HCT116 (cell line): ENCODE data around the gene PIK3CB. TPM values are rescaled to one million over a fixed set of nuclear protein-coding genes. Genes with fewer than 3 reads are reported as not detected.

ENCODE experiments used
- ATAC-seq: fragments of 200-7000 bp; cut with Tn5 transposase; 2 replicates; pipeline ENCODE4 v1.9.1; 2020; ENCODE audit warnings: mild to moderate bottlenecking, moderate library complexity
- BruUV-seq: library from RNA; stranded (reverse); fragments of 400-500 nt; replicated peaks from 2 replicates; lab custom pipeline; 2021; lab: Mats Ljungman, UMichigan
- CTCF ChIA-PET: fragments of 300-600 bp; sonication (Branson Sonifier 250); formaldehyde crosslinking; loops from one replicate; lab custom pipeline; 2021; ENCODE audit warnings: antibody characterized with exemption; lab: Charles Lee
- POLR2A ChIA-PET: fragments of 300-600, 350-600 bp; sonication (Branson Sonifier 250); formaldehyde crosslinking; loops from one replicate; lab custom pipeline; 2021; ENCODE audit warnings: antibody characterized with exemption; lab: Charles Lee
- RAD21 ChIA-PET, 2 experiments: fragments of 300-600 bp; sonication (Branson Sonifier 250); formaldehyde crosslinking; loops; one replicate each; lab custom pipeline; 2023; ENCODE audit warnings: low total read pairs in 2 of 2; ENCODE audit not compliant: uncharacterized antibody in 2 of 2, unreplicated experiment in 2 of 2, low non-redundant PET in 1 of 2; lab: Charles Lee
- DNase-seq: peaks from one replicate; pipeline ENCODE4 v3.0.0-alpha.2; 2010; ENCODE audit warnings: low read depth, low spot score
- H2AFZ ChIP-seq: fragments of 200-600 bp; shearing (Covaris generic), sonication (generic); 2 replicates; pipeline ENCODE4 v1.6.1; 2017; ENCODE audit warnings: low read depth, mixed run types, mixed read lengths, antibody characterized with exemption, low read length; ENCODE audit not compliant: poor library complexity, severe bottlenecking
- H3K27ac ChIP-seq: 2 replicates; pipeline ENCODE4 v1.5.1; 2012; ENCODE audit warnings: low read depth, low read length
- H3K27me3 ChIP-seq: fragments of 200-600 bp; sonication (generic); 2 replicates; pipeline ENCODE4 v1.6.1; 2016; ENCODE audit warnings: mixed run types, low read length, mixed read lengths; ENCODE audit not compliant: insufficient read depth
- H3K36me3 ChIP-seq, 2 experiments: fragments of 200-500 bp in 1 of 2; fragments of 200-600 bp in 1 of 2; sonication (Bioruptor generic) in 1 of 2; sonication (generic) in 1 of 2; 2 replicates each; pipeline versions ENCODE4 v1.5.1 to v1.6.1; 2014 to 2016; ENCODE audit warnings: low read length in 2 of 2, inconsistent platforms in 1 of 2, mixed read lengths in 1 of 2, mixed run types in 1 of 2; ENCODE audit not compliant: insufficient read depth in 2 of 2, control insufficient read depth in 1 of 2
- H3K4me1 ChIP-seq, 2 experiments: fragments of 200-600 bp in 1 of 2; sonication (generic) in 1 of 2; 2 replicates each; pipeline versions ENCODE4 v1.5.1 to v1.6.1; 2012 to 2017; ENCODE audit warnings: low read length in 2 of 2, inconsistent platforms in 1 of 2, mild to moderate bottlenecking in 1 of 2, mixed read lengths in 1 of 2, mixed run types in 1 of 2, moderate library complexity in 1 of 2; ENCODE audit not compliant: insufficient read depth in 2 of 2, control insufficient read depth in 1 of 2
- H3K4me2 ChIP-seq: fragments of 200-600 bp; sonication (generic); 2 replicates; pipeline ENCODE4 v1.6.1; 2017; ENCODE audit warnings: mixed run types, low read length, mixed read lengths
- H3K4me3 ChIP-seq, 2 experiments: fragments of 200-600 bp in 1 of 2; sonication (generic) in 1 of 2; replicated peaks in 1 of 2; 2 replicates each; pipeline ENCODE4 v1.5.1; 2011 to 2016; ENCODE audit warnings: low read length in 2 of 2, control low read depth in 1 of 2, low read depth in 1 of 2, mild to moderate bottlenecking in 1 of 2, mixed read lengths in 1 of 2, mixed run types in 1 of 2
- H3K79me2 ChIP-seq: fragments of 200-600 bp; sonication (generic); 2 replicates; pipeline ENCODE4 v1.6.1; 2017; ENCODE audit warnings: mild to moderate bottlenecking, mixed run types, low read length, moderate library complexity, mixed read lengths; ENCODE audit not compliant: insufficient read depth
- H3K9ac ChIP-seq: fragments of 200-600 bp; sonication (generic); 2 replicates; pipeline ENCODE4 v1.6.1; 2016; ENCODE audit warnings: low read length, mixed read lengths
- H3K9me2 ChIP-seq: fragments of 200-600 bp; sonication (generic), shearing (Covaris generic); 2 replicates; pipeline ENCODE4 v1.6.1; 2017; ENCODE audit warnings: mixed run types, mild to moderate bottlenecking, moderate library complexity; ENCODE audit not compliant: insufficient read depth
- H3K9me3 ChIP-seq, 2 experiments: fragments of 200-500 bp in 1 of 2; fragments of 200-600 bp in 1 of 2; sonication (Bioruptor generic) in 1 of 2; sonication (generic) in 1 of 2; 2 replicates each; pipeline ENCODE4 v1.6.1; 2014 to 2017; ENCODE audit warnings: low read length in 2 of 2, mixed read lengths in 2 of 2, inconsistent platforms in 1 of 2, low read depth in 1 of 2, mild to moderate bottlenecking in 1 of 2, mixed run types in 1 of 2, moderate library complexity in 1 of 2; ENCODE audit not compliant: control insufficient read depth in 1 of 2, insufficient read depth in 1 of 2
- H4K20me1 ChIP-seq: fragments of 200-600 bp; sonication (generic), shearing (Covaris generic); 2 replicates; pipeline ENCODE4 v1.6.1; 2017; ENCODE audit warnings: mixed run types, mild to moderate bottlenecking, moderate library complexity; ENCODE audit not compliant: insufficient read depth
- ELF1 ChIP-seq: IDR thresholded peaks from 2 replicates; pipeline ENCODE4 v1.6.1; 2012; ENCODE audit warnings: low read depth, borderline replicate concordance
- FOSL1 ChIP-seq: IDR thresholded peaks from 2 replicates; pipeline ENCODE4 v1.6.1; 2012; ENCODE audit warnings: low read depth
- RAD21 ChIP-seq: IDR thresholded peaks from 2 replicates; pipeline ENCODE4 v1.6.1; 2012; ENCODE audit warnings: low read depth, mild to moderate bottlenecking
- ZBTB33 ChIP-seq: IDR thresholded peaks from 2 replicates; pipeline ENCODE4 v1.6.1; 2011; ENCODE audit warnings: mild to moderate bottlenecking, low read length, moderate library complexity; ENCODE audit not compliant: insufficient replicate concordance; ENCODE audit errors: extremely low read depth
- intact Hi-C: fragments of 100-400 bp; cut with micrococcal nuclease; formaldehyde crosslinking; loops from 2 replicates; pipeline ENCODE4 v1.10.0; 2022
- total RNA-seq: library from RNA; stranded (reverse); gene quantifications from one replicate; pipeline ENCODE4 v1.2.1, GENCODE V29; 2021; ENCODE audit not compliant: unreplicated experiment
- TF ChIP-seq, protein P1 (sequence below), 3 experiments: fragments of 200-600 bp in 1 of 3; sonication (generic) in 1 of 3; IDR thresholded peaks in 2 of 3; conservative IDR thresholded peaks in 1 of 3; 2 replicates each; pipeline ENCODE4 v1.5.1; 2012 to 2017; ENCODE audit warnings: low read depth in 2 of 3, low read length in 2 of 3, antibody characterized with exemption in 1 of 3, borderline replicate concordance in 1 of 3, control low read depth in 1 of 3, mild to moderate bottlenecking in 1 of 3, mixed read lengths in 1 of 3, mixed run types in 1 of 3, moderate library complexity in 1 of 3; ENCODE audit not compliant: insufficient read depth in 1 of 3
- TF ChIP-seq, protein P2 (sequence below): IDR thresholded peaks from 2 replicates; pipeline ENCODE4 v1.6.1; 2012; ENCODE audit warnings: low read depth

The PIK3CB gene
- total RNA-seq, 1 experiment from 2014 or later: 44.3 TPM

- CTCF ChIA-PET: no interaction called here
- H4K20me1 ChIP-seq: no peaks in the 10 kb centered on the region
- no peak overlapping the region for H3K4me3 ChIP-seq
- H3K9me2 ChIP-seq: no peaks in the 10 kb centered on the region
- no TSS peak for BruUV-seq
- no peak overlapping the region for H3K4me2 ChIP-seq
- no peak overlapping the region for H3K9ac ChIP-seq
- POLR2A ChIA-PET: no interaction called here
- peaks cover 0 to 4% of the 10 kb centered on the region in 2 experiments; a peak in 1 of 4 replicates for H3K9me3 ChIP-seq
- intact Hi-C loops: no loop called here
- H3K4me1 ChIP-seq: no peaks in the 10 kb centered on the region
- H3K27ac ChIP-seq: no peak overlapping the region
- ATAC-seq (no peak), DNase-seq (no peak)
- H3K27me3 ChIP-seq: no peaks in the 10 kb centered on the region
- no peak for TF ChIP-seq FOSL1
- TF ChIP-seq ELF1: no peak
- no peak for TF ChIP-seq ZBTB33
- TF ChIP-seq, protein P1, sequence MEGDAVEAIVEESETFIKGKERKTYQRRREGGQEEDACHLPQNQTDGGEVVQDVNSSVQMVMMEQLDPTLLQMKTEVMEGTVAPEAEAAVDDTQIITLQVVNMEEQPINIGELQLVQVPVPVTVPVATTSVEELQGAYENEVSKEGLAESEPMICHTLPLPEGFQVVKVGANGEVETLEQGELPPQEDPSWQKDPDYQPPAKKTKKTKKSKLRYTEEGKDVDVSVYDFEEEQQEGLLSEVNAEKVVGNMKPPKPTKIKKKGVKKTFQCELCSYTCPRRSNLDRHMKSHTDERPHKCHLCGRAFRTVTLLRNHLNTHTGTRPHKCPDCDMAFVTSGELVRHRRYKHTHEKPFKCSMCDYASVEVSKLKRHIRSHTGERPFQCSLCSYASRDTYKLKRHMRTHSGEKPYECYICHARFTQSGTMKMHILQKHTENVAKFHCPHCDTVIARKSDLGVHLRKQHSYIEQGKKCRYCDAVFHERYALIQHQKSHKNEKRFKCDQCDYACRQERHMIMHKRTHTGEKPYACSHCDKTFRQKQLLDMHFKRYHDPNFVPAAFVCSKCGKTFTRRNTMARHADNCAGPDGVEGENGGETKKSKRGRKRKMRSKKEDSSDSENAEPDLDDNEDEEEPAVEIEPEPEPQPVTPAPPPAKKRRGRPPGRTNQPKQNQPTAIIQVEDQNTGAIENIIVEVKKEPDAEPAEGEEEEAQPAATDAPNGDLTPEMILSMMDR (IDR thresholded peaks at IDR 0.05 in 2 of 3, conservative IDR thresholded peaks at IDR 0.05 in 1 of 3; ENCODE audit: borderline replicate concordance in 1 of 3, insufficient read depth in 1 of 3, low read depth in 2 of 3, low read length in 2 of 3): no peak
- no peak for TF ChIP-seq RAD21
- TF ChIP-seq, protein P2, sequence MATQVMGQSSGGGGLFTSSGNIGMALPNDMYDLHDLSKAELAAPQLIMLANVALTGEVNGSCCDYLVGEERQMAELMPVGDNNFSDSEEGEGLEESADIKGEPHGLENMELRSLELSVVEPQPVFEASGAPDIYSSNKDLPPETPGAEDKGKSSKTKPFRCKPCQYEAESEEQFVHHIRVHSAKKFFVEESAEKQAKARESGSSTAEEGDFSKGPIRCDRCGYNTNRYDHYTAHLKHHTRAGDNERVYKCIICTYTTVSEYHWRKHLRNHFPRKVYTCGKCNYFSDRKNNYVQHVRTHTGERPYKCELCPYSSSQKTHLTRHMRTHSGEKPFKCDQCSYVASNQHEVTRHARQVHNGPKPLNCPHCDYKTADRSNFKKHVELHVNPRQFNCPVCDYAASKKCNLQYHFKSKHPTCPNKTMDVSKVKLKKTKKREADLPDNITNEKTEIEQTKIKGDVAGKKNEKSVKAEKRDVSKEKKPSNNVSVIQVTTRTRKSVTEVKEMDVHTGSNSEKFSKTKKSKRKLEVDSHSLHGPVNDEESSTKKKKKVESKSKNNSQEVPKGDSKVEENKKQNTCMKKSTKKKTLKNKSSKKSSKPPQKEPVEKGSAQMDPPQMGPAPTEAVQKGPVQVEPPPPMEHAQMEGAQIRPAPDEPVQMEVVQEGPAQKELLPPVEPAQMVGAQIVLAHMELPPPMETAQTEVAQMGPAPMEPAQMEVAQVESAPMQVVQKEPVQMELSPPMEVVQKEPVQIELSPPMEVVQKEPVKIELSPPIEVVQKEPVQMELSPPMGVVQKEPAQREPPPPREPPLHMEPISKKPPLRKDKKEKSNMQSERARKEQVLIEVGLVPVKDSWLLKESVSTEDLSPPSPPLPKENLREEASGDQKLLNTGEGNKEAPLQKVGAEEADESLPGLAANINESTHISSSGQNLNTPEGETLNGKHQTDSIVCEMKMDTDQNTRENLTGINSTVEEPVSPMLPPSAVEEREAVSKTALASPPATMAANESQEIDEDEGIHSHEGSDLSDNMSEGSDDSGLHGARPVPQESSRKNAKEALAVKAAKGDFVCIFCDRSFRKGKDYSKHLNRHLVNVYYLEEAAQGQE: no peak
- H3K36me3 ChIP-seq: no peaks in the 10 kb centered on the region
- no peaks in the 10 kb centered on the region for H3K79me2 ChIP-seq
- RAD21 ChIA-PET: no interaction called here
- no peak overlapping the region for H2AFZ ChIP-seq
Observed at GRCh38 chr3:138640537-138640936, 194.2 kb downstream of the PIK3CB start.
